Kidney glomerular epithelial cell (primary cell): Measurements from ENCODE around the gene OIP5.
"Not testable (repeated sequence)": the region's sequence is repeated elsewhere in the genome, so short reads cannot be mapped to it uniquely, and the experiment has no call there.

Experiments used
- DNase-seq: peaks from one replicate; lab custom pipeline; 2025; lab: John Stamatoyannopoulos, UW

The OIP5 gene

GRCh38 chr15:41332194-41333025 is at the start of gene OIP5, which contains the start of gene NUSAP1:
Gene OIP5 (minus strand): TSS chr15:41332591. CDS start chr15:41332561, 30 bp downstream.
Gene NUSAP1 (plus strand): TSS chr15:41332881. CDS start chr15:41332958, 77 bp downstream.
- peak; percentile 99 for DNase-seq

- no peak for DNase-seq
Observed at GRCh38 chr15:41377978-41378377, 45.6 kb upstream of the OIP5 start.

GRCh38 chr15:41367418-41367817 is 35.0 kb upstream of the OIP5 start:
- no peak for DNase-seq

GRCh38 chr15:41354371-41354770 is 22.0 kb upstream of the OIP5 start:
- no peak for DNase-seq

- no peak for DNase-seq
Observed at GRCh38 chr15:41350057-41350717, 17.8 kb upstream of the OIP5 start.

- DNase-seq = no peak
Observed at GRCh38 chr15:41347236-41347635, 14.8 kb upstream of the OIP5 start.

GRCh38 chr15:41341519-41341918 is 9.1 kb upstream of the OIP5 start:
- DNase-seq = no peak

GRCh38 chr15:41340189-41340695 is 7.9 kb upstream of the OIP5 start:
- DNase-seq = peak; percentile 18

GRCh38 chr15:41337631-41338522 is 5.5 kb upstream of the OIP5 start:
- DNase-seq = no peak

GRCh38 chr15:41337047-41337446 is 4.7 kb upstream of the OIP5 start:
- no peak for DNase-seq

GRCh38 chr15:41336549-41336948 is 4.2 kb upstream of the OIP5 start:
- no peak for DNase-seq

GRCh38 chr15:41334293-41335120 is 2.1 kb upstream of the OIP5 start:
- no peak for DNase-seq

- DNase-seq = peak; percentile 62
Observed at GRCh38 chr15:41333026-41333562, 703 bp upstream of the OIP5 start.

- peak; percentile 77 for DNase-seq
Observed at GRCh38 chr15:41331833-41332193, 578 bp downstream of the OIP5 start.

- no peak for DNase-seq
Observed at GRCh38 chr15:41331281-41331680, 1.1 kb downstream of the OIP5 start.

- no peak for DNase-seq
Observed at GRCh38 chr15:41323611-41324010, 8.8 kb downstream of the OIP5 start.

- DNase-seq = not testable (repeated sequence)
Observed at GRCh38 chr15:41320805-41321330, 11.5 kb downstream of the OIP5 start.

GRCh38 chr15:41309226-41309905 is 23.0 kb downstream of the OIP5 start:
- DNase-seq = no peak

GRCh38 chr15:41307679-41308078 is 24.7 kb downstream of the OIP5 start:
- DNase-seq = no peak

- DNase-seq = no peak
Observed at GRCh38 chr15:41304149-41304770, 28.1 kb downstream of the OIP5 start.
